HS-5 (cell line): Measurements from ENCODE around the gene FCN2.

Source experiments
- DNase-seq: peaks from one replicate; pipeline ENCODE4 v3.0.0-alpha.2; 2012; ENCODE audit warnings: low read depth

The FCN2 gene

GRCh38 chr9:134880484-134881312 lies at the start of gene FCN2:
TSS of gene FCN2 (plus strand) at chr9:134880810. CDS start at chr9:134880822, 12 bp downstream.
- DNase-seq = no peak

- no peak for DNase-seq
Observed at GRCh38 chr9:134830926-134831720, 49.5 kb upstream of the FCN2 start.

GRCh38 chr9:134832471-134832870 lies 48.1 kb upstream of the FCN2 start:
- DNase-seq = no peak

GRCh38 chr9:134833294-134833880 lies 47.2 kb upstream of the FCN2 start:
- no peak for DNase-seq

GRCh38 chr9:134834217-134834956 lies 46.2 kb upstream of the FCN2 start:
- no peak for DNase-seq

- DNase-seq = no peak
Observed at GRCh38 chr9:134834957-134835419, 45.6 kb upstream of the FCN2 start.

- DNase-seq = no peak
Observed at GRCh38 chr9:134835448-134835847, 45.2 kb upstream of the FCN2 start.

GRCh38 chr9:134835987-134836386 lies 44.6 kb upstream of the FCN2 start:
- DNase-seq = no peak

GRCh38 chr9:134836406-134836970 lies 44.1 kb upstream of the FCN2 start:
- DNase-seq = no peak

- DNase-seq = no peak
Observed at GRCh38 chr9:134837529-134837928, 43.1 kb upstream of the FCN2 start.

- no peak for DNase-seq
Observed at GRCh38 chr9:134838651-134839454, 41.8 kb upstream of the FCN2 start.

- no peak for DNase-seq
Observed at GRCh38 chr9:134839455-134840125, 41.0 kb upstream of the FCN2 start.

- DNase-seq = no peak
Observed at GRCh38 chr9:134840511-134840910, 40.1 kb upstream of the FCN2 start.

GRCh38 chr9:134841180-134841904 lies 39.3 kb upstream of the FCN2 start:
- no peak for DNase-seq

GRCh38 chr9:134842321-134842720 lies 38.3 kb upstream of the FCN2 start:
- no peak for DNase-seq

GRCh38 chr9:134843740-134844139 lies 36.9 kb upstream of the FCN2 start:
- no peak for DNase-seq

- DNase-seq = no peak
Observed at GRCh38 chr9:134844821-134845220, 35.8 kb upstream of the FCN2 start.

GRCh38 chr9:134846187-134846586 lies 34.4 kb upstream of the FCN2 start:
- no peak for DNase-seq

GRCh38 chr9:134846699-134847098 lies 33.9 kb upstream of the FCN2 start:
- no peak for DNase-seq

- DNase-seq = no peak
Observed at GRCh38 chr9:134847138-134847537, 33.5 kb upstream of the FCN2 start.
